Activated gamma-delta T cell (primary cell): ENCODE results near the gene CERS6.

ENCODE experiments used
- DNase-seq: peaks from one replicate; lab custom pipeline; 2025; lab: John Stamatoyannopoulos, UW

Gene CERS6

GRCh38 chr2:168702579-168702978, 246.5 kb downstream of the CERS6 start:
- DNase-seq: no peak

- no peak for DNase-seq
These were observed 247.9 kb downstream of the CERS6 start for GRCh38 chr2:168703926-168704325.

DNA sequence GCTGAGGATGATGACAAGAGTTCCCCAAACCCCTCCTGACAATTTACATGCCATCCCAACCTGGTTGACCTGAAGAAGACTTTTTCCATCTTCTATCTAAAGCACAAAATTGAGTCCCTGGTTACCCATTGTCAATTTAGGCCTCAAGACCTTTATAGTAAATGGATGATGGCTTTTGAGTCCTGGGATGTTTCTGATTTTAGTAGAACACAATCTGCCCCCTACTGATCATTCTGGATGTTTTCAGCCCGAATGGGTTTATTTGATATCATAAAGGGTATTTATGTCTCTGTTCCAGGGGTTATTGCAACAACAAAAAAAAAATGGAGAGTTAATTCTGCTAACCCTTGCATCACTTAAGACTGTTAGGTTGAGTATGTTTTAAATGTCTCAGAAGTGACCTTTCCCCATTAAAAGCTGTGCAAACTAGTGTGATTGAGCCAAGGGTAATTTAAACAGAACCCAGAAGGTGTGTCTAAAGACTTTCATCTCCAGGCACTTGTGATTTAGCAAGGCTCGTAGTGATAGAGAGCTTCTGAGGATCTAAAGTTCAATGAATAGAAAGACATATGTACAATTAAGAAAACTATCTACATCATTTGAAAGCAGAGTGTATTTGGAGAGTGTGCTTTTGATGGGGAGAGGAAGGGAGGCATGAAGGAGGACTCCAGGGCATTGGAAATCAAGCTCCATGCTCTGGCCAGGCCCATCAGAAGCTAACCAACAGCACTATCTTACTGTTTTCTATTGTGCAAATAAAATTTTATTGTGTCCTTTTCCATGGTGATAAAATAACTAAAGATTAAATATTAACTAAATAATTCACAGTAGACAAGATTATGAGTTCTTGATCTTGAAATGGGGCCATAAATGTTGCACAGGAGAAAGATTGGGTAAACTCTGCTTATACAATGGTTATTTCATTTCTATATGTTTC, 249.7 kb downstream of the CERS6 start:
- DNase-seq: no peak

DNA sequence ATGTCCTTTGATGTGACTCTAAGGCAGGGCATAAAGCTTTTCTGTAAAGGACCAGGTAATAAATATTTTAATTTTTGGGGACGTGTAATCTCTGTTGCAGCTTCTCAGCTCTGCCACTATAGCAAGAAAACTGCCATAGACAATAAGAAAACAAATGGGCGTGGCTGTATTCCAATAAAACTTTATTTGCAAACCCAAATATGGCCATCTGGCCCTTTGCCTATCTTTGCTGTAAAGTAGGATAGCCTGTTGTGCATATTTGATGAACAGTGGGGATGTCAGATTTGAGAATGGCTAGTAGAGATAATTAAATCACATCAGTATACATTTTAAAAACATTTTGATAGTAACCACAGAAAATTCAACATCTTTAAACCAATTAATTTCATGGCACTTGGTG, 250.7 kb downstream of the CERS6 start:
- no peak for DNase-seq

DNA sequence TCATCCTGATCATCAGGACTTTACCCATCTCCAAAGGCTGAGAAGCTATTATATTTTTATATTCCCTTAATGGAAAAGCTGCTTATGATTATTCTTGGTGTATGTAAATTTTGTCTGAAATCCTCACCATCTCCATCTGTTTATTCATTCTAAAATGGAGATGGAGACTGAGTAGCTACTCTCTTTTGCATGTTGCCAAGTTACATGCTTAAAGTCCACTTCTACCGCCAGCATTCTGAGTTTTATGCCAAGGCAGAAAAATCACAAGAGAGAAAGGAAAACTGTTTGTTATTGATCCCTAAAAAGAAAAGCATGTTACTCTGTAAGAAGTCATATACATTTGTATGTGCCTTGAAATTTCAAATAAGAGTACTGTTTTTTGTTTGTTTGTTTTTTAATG, 252.0 kb downstream of the CERS6 start:
- no peak for DNase-seq

- DNase-seq: no peak
These were observed 254.8 kb downstream of the CERS6 start for GRCh38 chr2:168710754-168711467.

DNA sequence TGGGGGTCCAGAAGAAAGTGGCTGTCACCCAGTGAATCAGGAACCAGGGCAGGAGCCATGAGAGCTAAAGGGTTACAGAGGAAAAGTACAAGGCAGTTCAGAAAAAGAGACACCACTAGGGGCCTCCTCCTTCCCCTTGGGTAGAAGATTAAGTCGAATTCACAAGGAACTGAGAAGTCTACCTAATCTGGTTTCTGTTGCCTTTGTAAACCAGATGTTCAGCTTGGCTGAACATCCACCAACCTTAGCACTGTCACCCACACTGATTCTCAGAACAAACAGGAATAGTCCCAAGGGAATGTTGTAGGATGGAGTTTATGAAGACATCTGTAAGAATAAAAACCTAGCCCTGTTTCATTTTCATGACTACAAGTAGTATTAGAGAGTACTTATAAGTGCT, 256.0 kb downstream of the CERS6 start:
- no peak for DNase-seq

DNA sequence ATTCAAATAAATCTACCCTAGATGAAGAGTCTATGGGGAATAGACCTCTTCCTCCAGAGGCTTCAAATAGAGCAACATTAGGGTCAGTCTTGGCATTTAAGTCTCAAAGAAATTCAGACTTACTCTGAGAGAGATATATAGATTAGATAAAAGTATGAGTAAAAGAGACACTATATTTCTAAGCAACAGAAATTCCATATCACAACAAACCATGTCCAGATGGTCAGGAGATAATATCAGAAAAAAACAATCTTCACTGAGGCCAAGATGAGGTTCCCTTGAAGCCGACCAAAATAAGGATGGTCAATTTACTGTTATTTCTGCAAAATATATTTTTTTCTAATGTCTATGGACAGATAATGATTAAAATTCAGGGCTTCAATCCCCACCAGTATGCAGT, 257.3 kb downstream of the CERS6 start:
- DNase-seq: no peak

- no peak for DNase-seq
These were observed 259.8 kb downstream of the CERS6 start for GRCh38 chr2:168715849-168716248.

DNA sequence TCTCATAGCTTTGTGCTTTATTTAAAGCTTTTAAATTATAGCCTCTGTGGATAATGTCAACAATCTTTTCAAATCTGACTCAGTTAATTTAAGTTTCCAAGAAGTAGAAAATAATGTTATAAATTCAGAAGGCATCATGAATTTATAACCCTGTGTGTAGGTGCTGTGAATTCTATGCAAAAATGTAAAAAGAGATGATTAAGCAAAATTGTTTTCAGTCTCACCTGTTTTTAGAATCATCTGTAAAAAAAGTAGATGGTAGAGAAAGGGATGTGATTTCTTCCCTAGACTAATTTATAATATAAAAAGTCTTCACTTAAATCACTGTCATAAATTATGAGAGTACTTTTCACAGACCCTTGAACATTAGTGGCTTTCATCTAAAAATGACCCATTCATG, 260.8 kb downstream of the CERS6 start:
- DNase-seq: no peak

- no peak for DNase-seq
These were observed 261.9 kb downstream of the CERS6 start for GRCh38 chr2:168717790-168718502.

GRCh38 chr2:168718622-168719021, 262.6 kb downstream of the CERS6 start:
- DNase-seq: no peak

DNA sequence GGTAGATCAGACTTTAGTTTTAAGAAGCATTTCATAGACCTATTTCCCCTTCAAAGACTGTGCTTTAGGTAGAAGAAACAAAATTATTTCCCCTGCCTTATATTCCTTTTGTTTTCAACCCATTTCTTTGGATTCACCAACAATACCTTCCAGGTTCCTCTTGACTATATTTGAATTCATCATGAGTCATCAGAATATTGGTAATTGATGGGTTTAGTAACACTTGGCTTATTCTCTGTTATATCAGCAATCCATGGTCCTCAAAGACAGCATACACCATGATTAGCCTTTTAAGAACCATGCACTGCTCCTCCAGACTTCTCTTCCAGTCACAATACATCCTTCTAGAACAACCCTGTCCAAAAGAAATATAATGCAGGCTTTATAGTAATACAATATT, 263.4 kb downstream of the CERS6 start:
- no peak for DNase-seq

DNA sequence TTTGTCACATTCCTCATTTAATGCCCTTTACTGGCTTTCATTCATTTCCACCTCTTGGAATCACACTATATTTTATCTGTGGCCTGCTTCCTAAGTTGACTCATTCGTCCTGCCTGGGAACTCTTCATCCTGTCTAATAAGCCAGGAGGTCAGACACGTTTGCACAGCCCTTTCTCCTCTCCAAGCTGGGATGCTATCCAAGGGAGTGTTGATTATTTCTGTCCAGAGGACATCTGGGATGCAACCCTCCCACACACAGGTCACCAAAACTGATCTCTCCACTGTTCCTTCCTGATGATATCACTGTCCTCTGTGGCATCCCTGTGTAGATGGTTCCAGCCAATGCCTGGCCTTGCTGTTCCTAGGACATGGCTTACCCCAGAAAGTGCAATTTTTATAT, 266.5 kb downstream of the CERS6 start:
- DNase-seq: no peak

- no peak for DNase-seq
These were observed 267.3 kb downstream of the CERS6 start for GRCh38 chr2:168723275-168723899.

DNA sequence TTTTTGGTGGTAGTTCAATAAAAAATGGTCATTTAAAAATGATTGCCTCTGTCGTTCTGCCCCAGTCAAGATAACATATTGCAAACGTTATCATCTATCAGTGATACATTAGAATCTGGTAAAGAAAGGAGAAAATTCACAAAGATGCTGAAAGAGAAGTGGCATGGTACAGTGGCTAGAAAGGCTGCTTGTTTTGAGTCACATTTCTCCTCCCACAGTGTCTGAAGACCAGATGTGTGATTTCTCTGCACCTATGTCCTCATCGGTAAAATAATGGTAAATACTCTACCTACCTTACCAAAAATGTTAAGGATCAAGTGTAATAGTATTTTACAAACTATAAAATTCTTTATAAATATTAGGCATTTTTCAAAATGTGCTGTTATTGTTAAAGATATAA, 270.3 kb downstream of the CERS6 start:
- DNase-seq: no peak

DNA sequence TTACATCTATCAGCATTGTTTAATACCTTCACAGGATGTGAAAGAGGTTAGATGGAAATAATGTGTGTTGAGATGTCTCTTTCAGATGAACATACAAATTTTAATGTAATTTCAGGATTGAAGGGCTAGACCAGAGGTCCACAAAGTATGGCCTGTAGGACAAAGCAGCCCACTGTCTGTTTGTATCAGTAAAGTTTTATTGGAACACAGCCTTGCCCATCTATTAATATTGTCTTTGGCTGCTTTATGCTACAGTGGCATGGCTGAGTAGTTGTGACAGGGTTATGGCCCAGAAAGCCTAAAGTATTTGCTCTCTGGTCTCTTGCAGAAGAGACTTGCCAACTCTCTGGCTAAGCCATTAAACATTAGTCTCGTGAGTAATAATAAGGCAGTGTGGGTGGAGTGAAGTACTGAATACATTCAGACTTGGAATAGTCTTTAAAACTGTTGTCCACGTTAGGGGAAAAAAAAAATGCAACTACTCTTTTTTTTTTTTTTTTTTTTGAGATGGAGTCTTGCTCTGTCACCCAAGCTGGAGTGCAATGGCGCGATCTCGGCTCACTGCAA, 271.9 kb downstream of the CERS6 start:
- no peak for DNase-seq

DNA sequence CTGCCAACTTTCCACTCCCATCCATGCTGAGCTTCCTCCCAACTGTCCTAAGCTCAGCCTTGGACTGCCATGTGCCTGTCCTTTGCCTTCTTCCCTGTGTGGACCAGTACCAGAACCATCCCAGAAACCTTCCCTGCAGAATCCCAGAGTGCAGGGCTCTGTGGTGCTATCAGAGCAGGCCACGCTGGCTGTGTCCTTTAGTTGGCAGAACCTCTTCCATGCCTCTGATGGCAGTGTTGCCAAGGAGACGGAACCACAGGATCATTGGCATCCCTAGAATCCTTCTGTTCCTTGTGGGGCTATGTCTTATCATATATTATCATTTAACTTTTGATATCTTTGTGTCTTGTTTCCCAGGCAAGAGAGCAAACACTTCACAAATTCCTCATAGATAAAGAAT, 273.4 kb downstream of the CERS6 start:
- no peak for DNase-seq

GRCh38 chr2:168730344-168730743, 274.3 kb downstream of the CERS6 start:
- DNase-seq: no peak

- DNase-seq: no peak
These were observed 274.9 kb downstream of the CERS6 start for GRCh38 chr2:168731002-168731401.

GRCh38 chr2:168731616-168732015, 275.5 kb downstream of the CERS6 start:
- no peak for DNase-seq

- no peak for DNase-seq
These were observed 276.0 kb downstream of the CERS6 start for GRCh38 chr2:168732100-168732499.
